T-helper 2 cell treated with Interferon-gamma antibody and Interleukin-4, amounts not matched to agents 100 ng/mL and 5 ng/mL, for 36 hours (primary cell): ENCODE results near the gene UVRAG. TPM values are rescaled to one million over a fixed set of nuclear protein-coding genes. Genes with fewer than 3 reads are reported as not detected.

Experiments
- intact Hi-C: fragments of 100-400 bp; cut with micrococcal nuclease; formaldehyde crosslinking; loops from one replicate; pipeline ENCODE4 v1.15.1; 2023
- total RNA-seq: library from RNA; stranded (reverse); gene quantifications from 2 replicates; pipeline ENCODE4 v1.2.3, GENCODE V29; 2022

Gene UVRAG
- total RNA-seq, 1 donor from 2014 or later: 24.0 TPM

DNA sequence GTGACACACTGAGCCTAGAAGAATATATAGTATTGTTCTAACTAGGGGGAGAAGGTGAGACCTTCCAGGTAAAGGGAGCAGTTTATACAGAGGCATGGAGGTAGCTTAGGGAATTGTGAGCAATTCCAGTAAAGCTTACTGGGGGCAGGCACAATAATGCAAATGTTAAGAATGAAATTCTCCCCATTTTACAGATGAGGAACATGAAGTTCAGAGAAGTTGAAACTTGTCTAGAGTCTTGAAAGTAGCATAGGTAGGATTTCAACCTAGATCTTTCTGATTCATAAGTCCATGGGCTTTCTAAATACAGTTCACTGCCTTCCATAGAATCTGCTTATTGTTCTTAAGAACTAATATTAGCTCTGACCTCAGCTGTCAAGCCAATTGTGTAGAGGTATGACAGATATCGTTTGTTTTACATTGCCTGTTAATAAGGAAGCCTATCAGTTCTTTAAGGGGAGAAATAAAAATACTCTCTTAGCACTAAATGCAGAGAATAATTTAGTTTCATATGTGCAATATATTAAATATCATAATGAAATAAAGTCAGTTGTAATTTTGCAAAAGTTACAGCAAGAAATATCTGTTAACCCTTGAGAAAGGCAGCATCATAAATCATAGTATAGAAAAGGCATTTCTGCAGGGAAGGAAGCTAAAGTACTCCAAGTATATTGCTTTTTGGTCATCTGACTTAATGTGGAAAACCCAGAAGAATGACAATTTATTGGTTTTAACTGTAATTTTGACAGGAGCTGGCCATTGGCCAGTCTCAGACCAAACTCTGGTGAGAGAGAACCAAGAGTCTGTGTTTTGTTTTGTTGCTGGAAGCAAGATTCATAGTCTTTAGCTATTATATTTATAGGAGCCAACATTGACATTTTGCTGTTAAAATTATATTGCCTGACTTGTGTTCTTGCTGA lies 181.8 kb downstream of the UVRAG start:
- intact Hi-C loops: no loop called here

DNA sequence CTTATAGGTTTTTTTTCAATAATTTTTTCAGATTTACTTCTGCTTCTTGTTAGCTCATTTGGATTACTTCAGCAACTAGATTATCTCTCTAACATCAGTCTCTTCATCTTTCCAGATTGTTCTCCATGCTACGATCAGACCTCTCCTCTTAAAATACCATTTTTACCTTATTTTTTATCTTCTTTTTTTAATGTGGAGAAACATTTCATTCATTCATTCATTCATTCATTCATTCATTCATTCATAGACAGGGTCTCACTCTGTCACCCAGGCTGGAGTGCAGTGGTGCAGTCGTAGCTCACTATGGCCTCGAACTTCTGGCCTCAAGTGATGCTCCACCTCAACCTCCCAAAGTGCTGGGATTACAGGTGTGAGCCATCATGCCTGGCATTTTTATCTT lies 189.4 kb downstream of the UVRAG start:
- intact Hi-C loops: no loop called here

DNA sequence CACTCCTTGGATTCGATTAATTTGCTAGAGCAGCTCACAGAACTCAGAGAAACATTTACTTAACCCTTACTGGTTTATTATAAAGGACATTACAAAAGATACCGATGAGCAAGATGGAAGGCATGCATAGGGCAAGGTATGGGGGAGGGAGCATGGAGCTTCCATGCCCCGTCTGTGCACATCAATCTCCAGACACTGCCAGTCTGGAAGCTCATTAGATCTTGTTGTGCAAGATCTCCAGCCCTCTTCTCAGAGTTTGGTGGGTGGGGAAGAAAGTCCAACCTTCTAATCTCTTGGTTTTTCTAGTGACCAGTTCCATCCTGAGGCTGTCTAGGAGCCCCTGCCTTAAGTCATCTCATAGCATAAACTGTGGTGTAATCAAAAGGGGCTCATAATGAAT lies 190.7 kb downstream of the UVRAG start:
- intact Hi-C loops: no loop called here

DNA sequence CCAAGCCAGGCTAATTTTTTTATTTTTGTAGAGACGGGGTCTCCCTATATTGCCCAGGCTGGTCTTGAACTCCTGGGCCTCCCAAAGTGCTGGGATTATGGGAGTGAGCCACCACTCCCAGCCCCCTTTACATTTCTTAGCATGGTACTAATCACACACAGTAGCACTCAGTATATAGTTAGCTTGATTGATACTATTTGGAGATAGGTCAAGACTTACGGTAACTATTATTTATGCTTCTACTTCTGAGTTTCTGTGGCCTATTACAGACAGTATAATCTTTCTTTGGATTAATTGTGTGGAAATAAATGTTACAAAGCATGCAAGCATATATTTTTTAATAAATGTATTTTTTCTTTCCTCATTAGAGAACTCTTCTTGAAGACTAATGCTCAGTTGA lies 192.2 kb downstream of the UVRAG start:
- intact Hi-C loops: no loop called here

DNA sequence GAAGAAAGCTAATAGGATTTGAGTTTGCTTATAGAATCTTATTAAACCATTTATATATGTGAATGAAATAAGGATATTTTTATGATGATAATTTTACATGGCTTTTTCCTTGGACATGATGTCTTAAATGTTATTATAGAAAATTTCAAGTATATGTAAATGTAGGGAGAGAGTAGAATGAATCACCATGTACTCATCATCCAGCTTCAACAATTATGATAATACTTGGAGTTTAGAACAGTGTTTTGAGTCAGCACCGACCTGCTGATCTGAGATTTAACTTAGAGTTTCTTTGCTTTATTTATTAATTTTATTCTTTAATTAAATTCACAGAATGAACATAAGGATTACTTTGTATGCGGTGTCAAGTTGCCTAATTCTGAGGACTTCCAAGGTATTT lies 193.5 kb downstream of the UVRAG start:
- intact Hi-C loops: no loop called here

DNA sequence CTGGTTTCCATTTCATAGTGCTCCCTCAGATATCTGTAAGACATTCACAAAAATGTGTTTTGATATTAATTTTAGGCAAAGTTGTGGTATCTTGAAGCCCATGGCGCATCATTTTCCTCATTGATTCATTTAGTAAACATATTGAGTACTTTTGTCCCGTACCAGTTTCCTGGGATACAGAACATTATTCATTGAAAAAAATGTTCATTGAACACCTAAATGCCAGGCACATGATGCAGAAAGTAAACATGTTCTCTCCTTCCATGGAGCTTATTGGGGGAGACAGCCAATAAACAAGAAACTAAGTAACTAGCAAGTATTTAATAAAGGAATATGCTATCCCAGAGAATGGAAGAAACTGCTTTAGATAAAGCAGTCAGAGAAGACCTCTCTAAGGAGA lies 195.0 kb downstream of the UVRAG start:
- intact Hi-C loops: no loop called here

DNA sequence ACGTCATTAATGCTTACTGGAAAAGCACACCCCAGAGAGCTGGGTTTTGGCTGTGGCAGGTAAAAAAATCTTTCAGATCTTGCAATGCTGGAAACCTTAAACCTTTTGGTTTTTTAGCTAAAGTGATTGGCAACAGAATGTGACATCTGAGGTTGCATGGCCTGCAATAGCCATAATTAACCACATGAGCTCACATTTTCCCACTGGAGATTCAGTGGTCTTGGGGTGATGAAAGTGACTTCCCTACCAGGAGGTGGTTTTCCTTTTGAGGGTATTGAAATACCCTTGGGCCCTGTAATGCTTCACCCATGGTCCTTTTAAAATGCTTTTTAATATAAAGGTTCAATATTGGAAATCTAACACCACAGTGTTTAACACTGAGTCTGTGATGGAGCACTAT lies 198.5 kb downstream of the UVRAG start:
- intact Hi-C loops: no loop called here

DNA sequence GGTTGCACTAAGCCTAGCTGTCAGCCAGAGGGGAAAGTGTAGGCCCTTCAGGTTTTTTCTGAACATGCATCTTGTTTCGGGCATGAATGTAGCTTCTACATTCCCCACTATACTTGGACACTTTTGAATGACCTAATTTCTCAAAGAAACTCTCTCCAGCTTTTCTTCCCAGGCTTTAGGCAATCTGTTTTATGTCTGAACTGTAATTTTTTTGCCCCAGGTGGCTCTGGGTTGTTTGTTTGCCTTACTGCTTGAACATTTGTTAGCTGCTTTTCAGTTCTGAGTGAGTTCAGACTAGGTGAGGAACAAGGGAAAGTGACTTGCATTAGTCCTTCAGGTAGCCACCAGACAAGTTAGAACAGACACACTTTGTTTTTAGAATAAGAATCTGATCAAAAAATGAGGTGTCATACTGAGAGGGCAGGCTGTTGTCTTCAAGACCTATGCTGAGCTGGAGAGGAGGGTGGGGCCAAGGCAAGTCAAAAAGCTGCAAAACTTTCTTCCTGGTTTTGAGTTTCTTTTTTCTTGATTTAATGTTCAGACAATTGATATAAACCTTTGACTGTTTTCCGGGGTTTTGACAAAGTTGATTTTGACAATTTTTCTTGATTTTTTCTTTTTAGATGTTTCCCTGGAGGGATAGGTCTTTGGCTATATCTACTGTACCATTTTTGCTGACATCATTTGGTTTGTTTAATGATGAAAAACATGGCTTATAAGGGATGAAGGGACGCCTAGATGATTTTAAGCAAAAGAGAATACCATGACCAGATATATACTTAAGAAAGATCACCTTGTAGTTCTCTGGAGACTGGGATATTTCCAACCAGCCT lies 208.4 kb downstream of the UVRAG start:
- intact Hi-C loops: no loop called here

DNA sequence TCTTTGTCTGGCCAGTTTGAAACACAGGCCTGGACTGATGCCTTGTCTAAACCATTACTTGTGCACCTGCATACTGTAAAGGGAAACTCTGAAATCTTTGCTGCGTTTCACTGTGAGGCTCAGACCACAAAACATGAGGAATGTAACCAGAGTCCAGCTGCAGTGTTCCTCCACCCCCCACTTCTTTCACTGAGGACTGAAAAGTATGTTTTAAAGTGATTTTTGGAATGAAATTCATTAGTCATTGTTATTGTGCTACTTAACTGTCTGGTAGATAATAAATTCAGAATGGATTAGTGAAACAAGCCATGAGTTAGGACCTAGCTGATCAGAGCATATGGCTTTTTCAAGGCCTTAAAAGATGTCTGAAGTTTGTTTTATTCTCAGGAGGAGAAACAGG lies 210.1 kb downstream of the UVRAG start:
- intact Hi-C loops: no loop called here

DNA sequence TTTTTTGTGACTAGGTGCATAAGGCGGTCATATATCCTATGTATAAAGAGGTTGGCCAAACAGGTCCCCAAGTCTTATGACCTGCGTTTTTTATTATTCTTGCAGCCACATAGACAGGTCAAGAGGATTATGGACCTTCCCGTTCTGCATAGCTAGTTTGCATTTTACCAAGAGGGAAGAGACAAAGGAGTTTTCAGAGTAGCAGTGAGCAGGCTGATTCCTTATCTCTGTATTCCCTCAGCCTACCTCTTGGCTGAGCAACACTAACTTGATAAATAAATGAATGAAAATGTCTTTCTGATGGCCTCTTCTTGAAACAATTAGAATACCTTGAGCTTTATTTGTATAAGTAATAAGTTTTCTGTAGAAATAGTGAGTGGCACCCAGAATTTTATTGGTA lies 210.8 kb downstream of the UVRAG start:
- intact Hi-C loops: no loop called here

DNA sequence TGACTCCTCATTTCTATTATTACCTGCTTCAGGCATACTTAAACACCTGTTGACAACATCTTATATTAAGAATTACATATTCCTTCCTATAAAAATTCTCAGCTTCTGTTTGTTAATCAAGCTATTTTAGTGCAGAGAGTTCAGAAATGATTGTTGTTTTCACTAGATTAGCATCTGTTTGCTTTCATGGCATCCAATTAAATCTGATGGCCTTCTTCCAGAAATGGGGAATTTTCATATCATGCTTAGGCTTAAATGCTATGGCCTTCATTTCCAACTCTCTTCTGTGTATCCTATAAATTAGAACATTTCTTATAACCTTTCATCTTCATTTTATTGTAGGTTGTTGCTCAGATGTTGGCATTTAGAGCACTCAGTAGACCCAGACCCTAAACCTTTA lies 211.3 kb downstream of the UVRAG start:
- intact Hi-C loops: no loop called here

DNA sequence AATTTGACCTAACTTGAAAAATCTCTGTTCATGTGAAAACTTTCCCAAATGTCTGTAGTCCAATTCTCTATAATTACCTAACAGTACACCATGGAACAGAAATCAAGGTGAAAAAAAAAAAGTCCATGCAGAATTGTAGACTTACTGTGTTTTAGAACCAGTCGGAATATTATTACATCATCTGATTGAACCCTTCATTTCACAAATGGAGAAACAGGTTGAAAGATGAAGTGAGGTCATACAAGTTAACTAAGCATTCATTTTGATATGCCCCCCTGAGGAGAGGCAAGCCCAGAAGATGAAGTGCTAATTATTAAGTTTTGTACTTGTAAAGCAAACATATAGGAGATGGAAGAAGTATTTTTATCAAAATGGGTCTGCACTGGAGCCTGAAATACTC lies 211.9 kb downstream of the UVRAG start:
- intact Hi-C loops: no loop called here

DNA sequence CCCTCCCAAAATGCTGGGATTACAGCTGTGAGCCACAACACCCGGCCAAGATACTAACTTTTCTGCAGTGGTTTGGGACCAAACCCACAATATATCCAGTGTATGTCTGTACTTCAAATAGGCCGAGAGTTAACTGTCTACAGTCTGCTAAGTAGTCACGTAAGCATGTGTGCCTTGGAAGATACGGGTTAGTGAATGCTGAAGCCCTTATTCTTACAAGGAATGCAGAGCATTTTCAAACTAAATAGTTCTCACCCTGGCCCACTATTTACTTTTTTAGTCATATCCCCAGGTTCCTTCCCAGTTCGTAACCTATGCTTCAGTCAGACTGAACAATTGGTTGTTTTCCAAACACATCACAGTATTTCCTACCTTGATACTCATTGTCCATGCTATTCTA lies 215.3 kb downstream of the UVRAG start:
- intact Hi-C loops: no loop called here

DNA sequence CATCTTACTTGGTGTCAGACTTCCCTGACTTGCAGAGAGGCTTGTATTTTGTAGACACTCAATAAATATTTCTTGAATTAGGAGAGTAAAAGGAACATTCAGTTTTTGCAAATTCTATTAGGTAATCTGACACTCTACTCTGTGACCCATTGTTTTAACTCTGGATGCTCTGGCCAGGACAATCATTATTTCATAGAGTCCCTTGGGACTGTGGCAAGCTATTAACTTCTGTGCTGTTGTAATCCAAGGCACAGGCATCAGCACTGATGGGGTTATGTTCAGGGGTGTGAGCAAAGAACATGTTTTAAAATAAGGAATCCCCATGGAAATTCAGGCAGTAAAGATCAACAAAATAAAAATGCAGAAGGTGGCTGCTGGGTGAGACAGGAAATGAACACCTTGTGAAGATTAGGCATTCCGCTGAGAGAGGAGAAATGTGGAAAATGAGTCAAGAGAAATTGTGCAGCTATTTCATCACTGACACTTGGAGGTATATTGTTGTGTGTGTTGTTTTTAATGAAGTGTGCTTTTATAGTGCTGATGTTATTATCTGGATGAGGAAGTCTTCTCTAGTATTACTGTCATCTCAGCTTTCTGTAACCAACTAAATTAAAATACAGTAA lies 216.1 kb downstream of the UVRAG start:
- intact Hi-C loops: no loop called here

DNA sequence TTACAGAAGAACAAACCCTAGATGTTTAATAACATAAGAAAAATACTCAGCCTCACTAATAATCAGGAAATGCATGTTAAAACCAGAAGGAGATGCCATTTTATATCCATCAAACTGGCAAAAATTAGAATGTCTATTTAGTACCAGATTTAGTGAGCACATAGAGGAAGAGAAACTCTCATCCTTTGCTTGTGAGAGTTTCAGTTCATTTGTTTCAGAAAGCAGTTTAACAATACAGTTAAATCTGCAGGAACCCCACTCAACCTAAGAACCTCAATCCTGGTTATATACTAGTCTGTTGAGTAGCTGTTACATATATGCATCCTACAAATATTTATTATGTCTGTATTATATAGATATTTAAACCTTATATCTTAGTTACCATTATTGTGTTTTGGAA lies 218.7 kb downstream of the UVRAG start:
- intact Hi-C loops: no loop called here

DNA sequence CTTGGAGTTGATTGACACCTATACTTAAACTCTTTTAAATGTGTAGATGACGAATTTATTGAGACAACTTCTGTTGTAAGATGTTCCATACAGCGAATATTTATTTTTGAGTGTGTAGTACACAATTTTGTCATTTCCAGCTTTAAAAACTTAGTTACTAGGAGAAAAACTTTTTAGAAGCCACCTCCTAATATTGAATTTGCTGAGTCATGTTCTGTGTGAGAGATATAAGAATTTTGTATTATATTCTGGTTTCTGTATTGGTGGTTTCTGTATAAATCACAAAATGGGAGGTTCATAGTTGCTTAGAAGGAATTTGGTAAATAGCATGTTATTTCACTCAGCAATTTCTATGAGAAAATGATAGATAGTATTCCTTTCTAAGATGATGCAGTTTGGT lies 220.0 kb downstream of the UVRAG start:
- intact Hi-C loops: no loop called here

DNA sequence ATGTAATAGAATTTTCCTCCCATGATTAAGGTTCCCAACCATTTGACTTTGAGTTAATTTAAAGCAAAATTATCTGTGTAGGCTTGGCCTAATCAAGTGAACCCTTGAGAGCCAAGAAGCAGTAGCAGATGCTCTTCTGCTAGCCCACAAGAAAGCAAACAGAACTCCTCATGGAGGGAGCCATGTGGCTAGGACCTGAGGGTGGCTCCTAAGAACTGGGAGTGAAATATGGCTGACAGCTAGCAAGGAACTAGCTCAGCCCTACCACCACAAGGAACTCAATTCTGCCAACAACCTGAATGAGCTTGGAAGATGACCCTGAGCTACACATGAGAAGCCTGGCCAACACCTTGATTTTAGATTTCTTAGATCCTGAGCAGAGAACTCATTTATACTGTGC lies 223.6 kb downstream of the UVRAG start:
- intact Hi-C loops: no loop called here

DNA sequence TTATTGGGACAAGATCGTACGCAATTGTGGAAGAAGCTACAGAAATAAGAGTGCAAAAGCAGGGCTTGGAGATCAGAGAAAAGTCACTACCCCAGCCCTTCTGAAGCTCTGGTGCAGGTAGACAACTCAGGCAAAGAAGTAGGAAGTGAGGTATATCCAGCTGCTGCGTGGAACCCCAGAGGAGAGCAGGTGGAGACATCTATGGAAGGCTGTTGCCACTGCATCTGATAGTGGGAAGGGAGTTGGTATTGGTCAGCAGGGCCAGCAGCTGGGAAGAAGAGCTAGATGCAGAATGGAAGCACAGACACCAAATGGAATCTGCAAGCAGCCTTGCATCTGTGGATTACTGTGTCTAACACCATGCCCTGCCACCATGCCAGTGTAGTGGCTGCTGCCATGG lies 226.2 kb downstream of the UVRAG start:
- intact Hi-C loops: no loop called here

DNA sequence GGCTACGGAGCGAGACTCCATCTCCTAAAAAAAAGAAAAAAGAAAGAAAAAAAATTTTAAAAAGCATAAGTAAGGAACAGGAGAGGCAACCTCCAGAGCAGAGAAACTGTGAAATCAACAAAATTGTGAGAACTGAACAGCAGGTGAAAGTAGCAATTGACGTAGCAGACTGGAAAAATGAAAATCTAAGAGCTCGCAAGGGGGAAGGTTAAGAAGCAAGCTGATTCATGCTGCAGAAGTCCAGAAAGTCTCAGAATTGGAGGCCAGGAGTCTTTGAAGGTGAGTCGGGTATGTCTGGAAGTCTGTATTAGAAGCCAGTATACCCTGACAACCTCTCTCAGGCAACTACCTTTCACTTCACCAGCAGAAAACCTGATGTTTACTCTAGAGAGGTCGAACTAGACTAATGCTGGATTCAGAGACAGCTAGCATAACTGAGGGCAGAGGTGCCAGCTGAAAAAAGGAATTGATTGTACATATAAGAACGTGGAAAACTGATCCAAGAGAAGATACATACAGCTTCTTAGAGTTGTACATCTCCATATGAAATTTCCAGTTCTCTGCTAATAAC lies 229.8 kb downstream of the UVRAG start:
- intact Hi-C loops: no loop called here

DNA sequence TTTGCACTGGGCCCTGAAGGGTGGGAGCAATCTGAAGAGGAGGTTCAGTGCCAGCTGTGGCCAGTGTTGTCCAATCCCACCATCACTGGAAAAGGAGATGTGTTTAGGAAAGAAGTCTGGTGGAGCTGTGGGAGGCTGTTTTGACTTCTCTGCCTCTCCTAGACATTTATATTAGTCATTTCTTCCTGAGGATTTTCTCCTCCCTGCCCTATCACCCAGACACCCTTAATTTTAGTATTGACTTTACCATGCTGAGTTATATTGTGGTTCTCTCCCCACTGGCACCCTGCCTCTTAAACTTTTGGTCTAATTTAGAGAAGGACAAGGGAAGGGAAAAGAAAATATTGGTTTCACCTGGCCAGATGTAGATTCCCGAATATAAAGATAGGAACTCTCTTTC lies 232.2 kb downstream of the UVRAG start:
- intact Hi-C loops: no loop called here

DNA sequence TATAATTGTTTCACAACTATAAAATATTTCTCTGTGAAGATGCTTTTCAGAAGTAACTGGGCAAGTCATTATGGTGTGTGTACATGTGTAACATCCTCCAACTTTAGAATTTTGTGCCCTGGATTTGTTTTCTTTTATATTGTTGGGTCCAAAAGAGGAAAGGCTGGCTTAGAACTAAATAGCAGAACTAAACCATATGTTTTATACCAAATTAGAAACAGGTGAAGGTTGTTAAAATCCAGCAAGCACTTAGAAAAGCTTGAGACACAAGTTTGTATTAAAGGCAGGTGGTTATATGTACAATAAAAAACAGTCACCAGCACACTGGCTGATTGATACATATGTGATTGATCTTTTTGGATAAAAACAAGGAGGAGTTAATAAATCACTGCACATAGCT lies 232.8 kb downstream of the UVRAG start:
- intact Hi-C loops: no loop called here

DNA sequence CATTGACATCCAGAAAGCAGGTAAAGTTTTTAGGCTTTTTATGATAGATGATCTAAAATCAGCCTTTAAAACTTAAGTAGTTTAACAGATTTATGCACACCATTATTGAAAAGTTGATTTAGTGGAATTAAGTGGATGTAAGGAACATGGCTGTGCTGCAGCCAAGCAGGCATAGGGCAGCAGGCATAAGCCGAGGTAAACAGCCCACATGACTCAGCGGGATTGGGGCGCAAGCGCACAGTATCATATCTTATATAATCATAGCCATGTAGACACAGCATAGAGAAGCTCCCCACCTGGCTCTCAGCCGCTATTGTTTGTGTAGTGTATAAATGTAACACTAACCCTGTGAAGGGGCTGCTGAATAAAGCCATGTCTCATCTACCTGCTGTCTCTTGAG lies 233.8 kb downstream of the UVRAG start:
- intact Hi-C loops: no loop called here
